Chondrocyte (in vitro differentiated cells): Measurements from ENCODE around the gene SUSD6. TPM values are rescaled to one million over a fixed set of nuclear protein-coding genes. Genes with fewer than 3 reads are reported as not detected.
A peak's percentile ranks its signal among the peaks of the same experiment; 100 is the strongest.

Experiments used
- DNase-seq: peaks from one replicate; pipeline ENCODE4 v3.0.0; 2021; ENCODE audit warnings: mixed read lengths, low spot score
- H3K27ac Mint-ChIP-seq: one replicate; pipeline ENCODE4 v1.8.0; 2021; ENCODE audit warnings: mild to moderate bottlenecking, moderate library complexity, mixed read lengths; ENCODE audit not compliant: unreplicated experiment
- H3K27me3 Mint-ChIP-seq: 2 replicates; pipeline ENCODE4 v1.8.0; 2021; ENCODE audit warnings: low read depth, mixed read lengths
- H3K36me3 Mint-ChIP-seq: 2 replicates; pipeline ENCODE4 v1.8.0; 2021; ENCODE audit warnings: low read depth, mixed read lengths
- H3K4me1 Mint-ChIP-seq: 2 replicates; pipeline ENCODE4 v1.8.0; 2021; ENCODE audit warnings: low read depth, mild to moderate bottlenecking, mixed read lengths
- H3K4me3 Mint-ChIP-seq: one replicate; pipeline ENCODE4 v1.8.0; 2021; ENCODE audit warnings: mild to moderate bottlenecking, moderate library complexity, mixed read lengths; ENCODE audit not compliant: unreplicated experiment
- H3K9me3 Mint-ChIP-seq: 2 replicates; pipeline ENCODE4 v1.8.0; 2021; ENCODE audit warnings: low read depth, mixed read lengths
- CTCF ChIP-seq: fragments of 200-600 bp; sonication (generic); IDR thresholded peaks from 2 replicates; pipeline ENCODE4 v1.5.0; 2021; ENCODE audit warnings: antibody characterized with exemption, mild to moderate bottlenecking, moderate library complexity
- total RNA-seq: library from RNA; stranded (reverse); gene quantifications from 3 replicates; pipeline ENCODE4 v1.2.1, GENCODE V29; 2021

SUSD6 gene
- total RNA-seq, 1 donor from 2014 or later: 49.3 TPM

- Mint-ChIP-seq H3K27ac (peak overlapping the region; percentile 91), H3K4me3 (no peak overlapping the region), H3K4me1 (peaks cover 57% of the 10 kb centered on the region), H3K27me3 (no peaks in the 10 kb centered on the region), H3K36me3 (peaks cover 20% of the 10 kb centered on the region), H3K9me3 (no peaks in the 10 kb centered on the region)
- TF ChIP-seq CTCF: no peak
- no peak for DNase-seq
These were observed 99.7 kb downstream of the SUSD6 start for GRCh38 chr14:69711065-69711464.

GRCh38 chr14:69711477-69711876 is 100.1 kb downstream of the SUSD6 start:
- H3K9me3 Mint-ChIP-seq: no peaks in the 10 kb centered on the region
- no peak for TF ChIP-seq CTCF
- H3K27me3 Mint-ChIP-seq: no peaks in the 10 kb centered on the region
- H3K36me3 Mint-ChIP-seq: peaks cover 20% of the 10 kb centered on the region
- no peak for DNase-seq
- no peak overlapping the region for H3K4me3 Mint-ChIP-seq
- H3K27ac Mint-ChIP-seq: peak overlapping the region; percentile 91
- H3K4me1 Mint-ChIP-seq: peaks cover 61% of the 10 kb centered on the region

- Mint-ChIP-seq H3K9me3 (no peaks in the 10 kb centered on the region), H3K4me3 (peak overlapping the region; percentile 31), H3K36me3 (peaks cover 19% of the 10 kb centered on the region), H3K27ac (peak overlapping the region; percentile 91), H3K27me3 (no peaks in the 10 kb centered on the region), H3K4me1 (peaks cover 66% of the 10 kb centered on the region)
- peak; percentile 32 for TF ChIP-seq CTCF
- DNase-seq: no peak
These were observed 100.6 kb downstream of the SUSD6 start for GRCh38 chr14:69711881-69712560.

GRCh38 chr14:69712599-69713088 is 101.2 kb downstream of the SUSD6 start:
- Mint-ChIP-seq H3K9me3 (no peaks in the 10 kb centered on the region), H3K27me3 (no peaks in the 10 kb centered on the region), H3K4me3 (peak overlapping the region; percentile 31), H3K4me1 (peaks cover 67% of the 10 kb centered on the region), H3K27ac (peak overlapping the region; percentile 91), H3K36me3 (peaks cover 17% of the 10 kb centered on the region)
- DNase-seq: no peak
- no peak for TF ChIP-seq CTCF

GRCh38 chr14:69713209-69713781 is 101.9 kb downstream of the SUSD6 start:
- peak overlapping the region; percentile 31 for H3K4me3 Mint-ChIP-seq
- TF ChIP-seq CTCF: no peak
- H3K9me3 Mint-ChIP-seq: no peaks in the 10 kb centered on the region
- H3K27me3 Mint-ChIP-seq: no peaks in the 10 kb centered on the region
- peaks cover 15% of the 10 kb centered on the region for H3K36me3 Mint-ChIP-seq
- H3K27ac Mint-ChIP-seq: peak overlapping the region; percentile 91
- DNase-seq: no peak
- peaks cover 67% of the 10 kb centered on the region for H3K4me1 Mint-ChIP-seq
